ENCODE results near the gene UQCRC1.

GRCh38 chr3:48594417-48595049 is 14.9 kb downstream of the UQCRC1 start:
- no peak for TF ChIP-seq EZH2 (IDR thresholded peaks at IDR 0.05; ENCODE audit: low read length, missing control alignments)
- TF ChIP-seq, protein P1, sequence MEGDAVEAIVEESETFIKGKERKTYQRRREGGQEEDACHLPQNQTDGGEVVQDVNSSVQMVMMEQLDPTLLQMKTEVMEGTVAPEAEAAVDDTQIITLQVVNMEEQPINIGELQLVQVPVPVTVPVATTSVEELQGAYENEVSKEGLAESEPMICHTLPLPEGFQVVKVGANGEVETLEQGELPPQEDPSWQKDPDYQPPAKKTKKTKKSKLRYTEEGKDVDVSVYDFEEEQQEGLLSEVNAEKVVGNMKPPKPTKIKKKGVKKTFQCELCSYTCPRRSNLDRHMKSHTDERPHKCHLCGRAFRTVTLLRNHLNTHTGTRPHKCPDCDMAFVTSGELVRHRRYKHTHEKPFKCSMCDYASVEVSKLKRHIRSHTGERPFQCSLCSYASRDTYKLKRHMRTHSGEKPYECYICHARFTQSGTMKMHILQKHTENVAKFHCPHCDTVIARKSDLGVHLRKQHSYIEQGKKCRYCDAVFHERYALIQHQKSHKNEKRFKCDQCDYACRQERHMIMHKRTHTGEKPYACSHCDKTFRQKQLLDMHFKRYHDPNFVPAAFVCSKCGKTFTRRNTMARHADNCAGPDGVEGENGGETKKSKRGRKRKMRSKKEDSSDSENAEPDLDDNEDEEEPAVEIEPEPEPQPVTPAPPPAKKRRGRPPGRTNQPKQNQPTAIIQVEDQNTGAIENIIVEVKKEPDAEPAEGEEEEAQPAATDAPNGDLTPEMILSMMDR (conservative IDR thresholded peaks at IDR 0.05 in 1 of 2, IDR thresholded peaks at IDR 0.05 in 1 of 2; ENCODE audit: low read depth in 1 of 2, low read length in 2 of 2), result no peak
